GM12865 (cell line): ENCODE measurements around the gene PROX1.

ENCODE experiments used
- DNase-seq: peaks from one replicate; pipeline ENCODE4 v3.0.0; 2010; ENCODE audit warnings: low read depth
- H3K4me3 ChIP-seq: 2 replicates; pipeline ENCODE4 v1.5.1; 2011; ENCODE audit warnings: mild to moderate bottlenecking, low read depth, low read length, control low read depth
- CTCF ChIP-seq: IDR thresholded peaks from 2 replicates; pipeline ENCODE4 v1.5.1; 2011; ENCODE audit warnings: low read length, control low read depth, low read depth, inconsistent platforms; ENCODE audit not compliant: insufficient read depth; ENCODE audit errors: missing control alignments

Gene PROX1

GRCh38 chr1:214019499-214019898 lies 31.7 kb downstream of the PROX1 start:
- H3K4me3 ChIP-seq, result no peak overlapping the region
- DNase-seq, result no peak
- TF ChIP-seq CTCF, result no peak

GRCh38 chr1:214021321-214021720 lies 33.5 kb downstream of the PROX1 start:
- no peak for TF ChIP-seq CTCF
- no peak for DNase-seq
- no peak overlapping the region for H3K4me3 ChIP-seq

GRCh38 chr1:214022229-214022791 lies 34.5 kb downstream of the PROX1 start:
- no peak for DNase-seq
- no peak for TF ChIP-seq CTCF
- no peak overlapping the region for H3K4me3 ChIP-seq

- no peak for TF ChIP-seq CTCF
- DNase-seq, result no peak
- H3K4me3 ChIP-seq, result no peak overlapping the region
Measured at GRCh38 chr1:214022810-214023425, 35.1 kb downstream of the PROX1 start.

GRCh38 chr1:214026985-214027384 lies 39.2 kb downstream of the PROX1 start:
- no peak for TF ChIP-seq CTCF

GRCh38 chr1:214027498-214027897 lies 39.7 kb downstream of the PROX1 start:
- H3K4me3 ChIP-seq, result no peak overlapping the region
- DNase-seq, result no peak
- no peak for TF ChIP-seq CTCF

More at GRCh38 chr1:214026985-214027384, 39.2 kb downstream of the PROX1 start:
- no peak overlapping the region for H3K4me3 ChIP-seq
- DNase-seq, result no peak

GRCh38 chr1:214028095-214028494 lies 40.3 kb downstream of the PROX1 start:
- no peak for DNase-seq
- no peak overlapping the region for H3K4me3 ChIP-seq
- TF ChIP-seq CTCF, result no peak
